Lower leg skin (tissue), 4 donors: ENCODE measurements around the gene KIFAP3. TPM values are rescaled to one million over a fixed set of nuclear protein-coding genes. Genes with fewer than 3 reads are reported as not detected.
A peak's percentile ranks its signal among the peaks of the same experiment; 100 is the strongest.
"Not testable (repeated sequence)": the region's sequence is repeated elsewhere in the genome, so short reads cannot be mapped to it uniquely, and the experiment has no call there.

Experiments
- DNase-seq, 2 donors: peaks; one replicate each; pipeline ENCODE4 v3.0.0-alpha.2; 2019; ENCODE audit warnings: low spot score in 2 of 2
- H3K4me3 ChIP-seq: fragments of 200-600 bp; sonication (generic); 2 replicates; pipeline ENCODE4 v1.5.1; 2017; ENCODE audit warnings: mild to moderate bottlenecking, low read depth; ENCODE audit not compliant: poor library complexity, severe bottlenecking
- CTCF ChIP-seq, 3 donors: fragments of 450-650 bp; IDR thresholded peaks; one replicate each; pipeline ENCODE4 v1.5.1; 2016; ENCODE audit warnings: antibody characterized with exemption in 3 of 3, mild to moderate bottlenecking in 3 of 3, moderate library complexity in 2 of 3
- POLR2A ChIP-seq, 2 donors: fragments of 450-650 bp; IDR thresholded peaks; one replicate each; pipeline ENCODE4 v1.6.1; 2016 to 2017; ENCODE audit warnings: antibody characterized with exemption in 2 of 2, mild to moderate bottlenecking in 1 of 2, moderate library complexity in 1 of 2
- WGBS, 2 donors: methylation state at CpG; one replicate each; pipeline ENCODE4 v1.1.5; 2018; 5-methylcytosine and 5-hydroxymethylcytosine counted together
- intact Hi-C: fragments of 100-400 bp; cut with DNase I; formaldehyde crosslinking; loops from one replicate; pipeline ENCODE4 v1.15.0; 2023; ENCODE audit warnings: low total_unique reads
- total RNA-seq, 4 donors: library from RNA; depleted of rRNA; stranded (reverse); fragments of >200 nt; gene quantifications; one replicate each; pipeline ENCODE4 v1.1.0, GENCODE V29; 2016

KIFAP3 gene
- total RNA-seq, 4 donors from 2014 or later, result 17.6 to 24.2 (median 21.9) TPM

GRCh38 chr1:170027760-170028159, 46.7 kb downstream of the KIFAP3 start:
- H3K4me3 ChIP-seq, result no peak overlapping the region
- 96 to 99% methylated on average over 3 of the region's 3 CpGs for WGBS, 2 donors
- intact Hi-C loops, result no loop called here
- no peak for DNase-seq
- no peak for TF ChIP-seq POLR2A (IDR thresholded peaks at IDR 0.05)
- TF ChIP-seq CTCF (IDR thresholded peaks at IDR 0.05), result no peak

GRCh38 chr1:170020859-170021258, 53.6 kb downstream of the KIFAP3 start:
- DNase-seq, result no peak
- TF ChIP-seq CTCF (IDR thresholded peaks at IDR 0.05), result no peak
- no peak for TF ChIP-seq POLR2A (IDR thresholded peaks at IDR 0.05)
- H3K4me3 ChIP-seq, result no peak overlapping the region
- intact Hi-C loops, result no loop called here
- 79 to 92% methylated on average over 2 of the region's 2 CpGs for WGBS, 2 donors

- 98 to 99% methylated on average over 2 of the region's 2 CpGs for WGBS, 2 donors
- no peak for DNase-seq
- H3K4me3 ChIP-seq, result no peak overlapping the region
- TF ChIP-seq POLR2A (IDR thresholded peaks at IDR 0.05) (no peak), CTCF (IDR thresholded peaks at IDR 0.05) (no peak)
- intact Hi-C loops, result no loop called here
Observed at GRCh38 chr1:170017478-170017877, 57.0 kb downstream of the KIFAP3 start.

GRCh38 chr1:170012920-170013319, 61.6 kb downstream of the KIFAP3 start:
- no peak for TF ChIP-seq CTCF (IDR thresholded peaks at IDR 0.05)
- TF ChIP-seq POLR2A (IDR thresholded peaks at IDR 0.05), result no peak
- DNase-seq, result no peak
- H3K4me3 ChIP-seq, result no peak overlapping the region
- intact Hi-C loops, result no loop called here
- WGBS, 2 donors, result 88 to 91% methylated on average over 5 of the region's 5 CpGs

- WGBS, 2 donors, result 43 to 53% methylated on average over 1 of the region's 1 CpG
- no peak for TF ChIP-seq POLR2A (IDR thresholded peaks at IDR 0.05)
- TF ChIP-seq CTCF (IDR thresholded peaks at IDR 0.05), result no peak
- intact Hi-C loops, result no loop called here
- peak in 1 of 2 donors; percentile 25 for DNase-seq
- no peak overlapping the region for H3K4me3 ChIP-seq
Observed at GRCh38 chr1:170010443-170010842, 64.1 kb downstream of the KIFAP3 start.

GRCh38 chr1:170009551-170009950, 64.9 kb downstream of the KIFAP3 start:
- no peak overlapping the region for H3K4me3 ChIP-seq
- DNase-seq, result no peak
- WGBS, 2 donors, result 84 to 87% methylated on average over 2 of the region's 2 CpGs
- intact Hi-C loops, result no loop called here
- TF ChIP-seq POLR2A (IDR thresholded peaks at IDR 0.05) (no peak), CTCF (IDR thresholded peaks at IDR 0.05) (no peak)

- DNase-seq, H3K4me3 ChIP-seq, intact Hi-C loops: not testable (repeated sequence)
- 95 to 100% methylated on average over 2 of the region's 2 CpGs for WGBS, 2 donors
Observed at GRCh38 chr1:170008745-170009144, 65.8 kb downstream of the KIFAP3 start.

GRCh38 chr1:170003270-170003835, 71.1 kb downstream of the KIFAP3 start:
- intact Hi-C loops, result not testable (repeated sequence)

More at GRCh38 chr1:170003270-170003835, 71.1 kb downstream of the KIFAP3 start:
- 69 to 82% methylated on average over 7 of the region's 7 CpGs for WGBS, 2 donors
- DNase-seq, H3K4me3 ChIP-seq: not testable (repeated sequence)
